NOMO-1 treated with dmso at 0.1 percent for 144 hours (cell line): ENCODE results near the gene ZNF525.
A peak's percentile ranks its signal among the peaks of the same experiment; 100 is the strongest.
"Not testable (repeated sequence)": the region's sequence is repeated elsewhere in the genome, so short reads cannot be mapped to it uniquely, and the experiment has no call there.

Source experiments
- DNase-seq: peaks from one replicate; lab custom pipeline; 2025; ENCODE audit not compliant: unreplicated experiment; lab: John Stamatoyannopoulos, UW

Gene ZNF525

GRCh38 chr19:53365134-53365898 lies at the start of gene ZNF525:
TSS of gene ZNF525 (plus strand) at chr19:53365705. CDS start at chr19:53372282, 6,577 bp downstream.
- DNase-seq, result peak; percentile 91

DNA sequence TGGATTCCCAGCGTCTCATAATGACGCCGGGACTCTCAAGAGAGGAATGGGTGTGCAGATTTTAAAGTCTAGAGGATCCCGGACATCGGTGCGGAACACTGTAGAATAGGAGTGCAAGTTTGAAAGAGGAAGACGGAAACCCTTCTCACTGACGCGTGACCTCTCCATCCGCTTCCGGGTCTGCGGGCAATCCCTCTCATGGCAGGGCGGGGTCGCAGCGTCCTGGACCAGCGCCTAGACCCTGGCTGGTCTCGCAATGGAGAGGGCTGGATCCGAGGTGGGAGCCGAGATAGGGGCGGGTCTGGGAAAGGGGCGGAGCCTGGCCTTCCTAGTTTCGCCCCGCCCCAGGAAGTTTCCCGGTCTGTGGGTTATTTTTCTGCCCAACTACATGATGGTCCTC lies 36.5 kb upstream of the ZNF525 start:
- no peak for DNase-seq

DNA sequence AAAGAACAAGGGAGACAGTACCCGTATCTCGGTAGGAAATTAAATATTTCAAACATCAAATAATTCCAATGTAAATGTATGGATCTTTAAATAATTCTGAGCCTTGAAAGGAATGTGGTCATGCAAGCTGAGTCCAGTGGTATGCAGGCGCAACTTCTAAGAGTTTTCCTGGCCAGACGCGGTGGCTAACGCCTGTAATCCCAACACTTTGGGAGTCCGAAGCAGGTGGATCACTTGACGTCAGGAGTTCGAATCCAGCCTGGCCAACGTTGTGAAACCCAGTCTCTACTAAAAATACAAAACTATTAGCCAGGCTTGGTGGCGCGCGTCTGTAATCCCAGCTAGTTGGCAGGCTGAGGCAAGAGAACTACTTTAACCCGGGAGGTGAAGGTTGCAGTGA lies 33.0 kb upstream of the ZNF525 start:
- DNase-seq, result no peak

DNA sequence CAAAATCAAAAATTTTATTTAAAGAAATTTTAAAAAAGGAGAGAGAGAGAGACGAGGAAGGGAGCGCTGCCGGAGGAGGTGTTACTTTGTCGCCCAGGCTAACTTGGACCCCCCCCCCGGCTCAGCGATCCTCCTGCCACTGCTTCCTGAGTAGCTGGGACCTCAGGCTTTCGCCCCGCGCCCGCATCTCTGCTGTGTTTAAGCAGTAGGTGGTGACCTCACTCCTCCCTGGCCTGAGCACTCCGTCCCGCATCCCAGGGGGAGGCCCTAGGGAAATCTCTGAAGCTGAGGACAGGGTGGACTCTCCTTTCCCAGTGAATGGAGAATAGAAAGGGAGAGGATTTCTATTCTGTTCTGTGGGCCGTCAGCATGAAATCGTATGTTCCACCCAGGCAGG lies 32.4 kb upstream of the ZNF525 start:
- no peak for DNase-seq

DNA sequence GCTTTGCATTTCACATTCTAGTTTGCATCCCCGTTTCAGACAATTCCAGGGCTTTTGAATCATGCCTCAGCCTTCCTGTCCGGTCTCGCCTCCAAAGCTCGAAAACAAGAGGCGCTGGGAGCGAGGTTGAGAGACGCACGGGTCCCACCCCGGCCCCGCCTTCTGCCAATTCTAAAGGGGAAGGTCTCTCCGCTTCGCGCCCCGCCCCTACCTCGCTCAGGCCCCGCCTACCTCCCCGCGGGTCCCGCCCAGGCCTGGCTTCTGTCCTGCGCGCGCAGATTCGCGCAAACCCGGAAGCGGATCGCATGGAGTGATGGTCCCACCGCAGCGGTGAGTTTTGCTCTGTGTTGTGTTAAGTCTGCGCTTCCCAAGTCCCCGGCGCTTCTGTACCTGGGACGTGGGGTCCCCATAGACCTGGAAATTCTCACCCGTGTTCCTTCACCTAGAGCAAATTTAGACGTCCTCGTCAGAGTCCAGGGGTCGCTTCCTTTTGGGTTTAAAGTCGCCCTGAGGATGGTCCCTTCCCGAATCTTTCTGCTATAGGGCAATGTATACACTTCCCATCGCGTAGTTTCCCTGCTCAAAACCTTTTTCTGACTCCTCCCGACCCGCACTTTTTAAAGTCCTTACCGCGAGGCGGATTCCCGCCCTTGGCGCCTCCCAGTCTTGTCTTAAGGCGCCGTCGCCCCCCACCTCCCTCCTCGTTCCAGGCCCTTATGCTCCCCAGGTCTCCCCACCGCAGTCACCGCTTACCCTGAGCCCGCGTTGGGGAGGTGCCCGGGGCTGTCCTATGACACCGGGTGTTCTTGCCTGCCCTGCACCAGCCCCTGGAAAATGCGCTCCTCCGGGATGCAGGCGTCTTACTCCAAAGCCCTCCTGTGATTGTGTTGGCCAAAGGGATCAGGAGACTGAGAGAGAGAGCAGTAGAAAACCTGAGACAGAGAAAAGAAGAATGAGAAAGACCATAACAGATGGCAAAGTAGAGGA lies 31.7 kb upstream of the ZNF525 start, which contains the start of gene ZNF845:
TSS of gene ZNF845 (plus strand) at position 287 of the 987 bp plus-strand sequence. CDS start 7,559 bp downstream, outside the sequence.
- peak; percentile 72 for DNase-seq

DNA sequence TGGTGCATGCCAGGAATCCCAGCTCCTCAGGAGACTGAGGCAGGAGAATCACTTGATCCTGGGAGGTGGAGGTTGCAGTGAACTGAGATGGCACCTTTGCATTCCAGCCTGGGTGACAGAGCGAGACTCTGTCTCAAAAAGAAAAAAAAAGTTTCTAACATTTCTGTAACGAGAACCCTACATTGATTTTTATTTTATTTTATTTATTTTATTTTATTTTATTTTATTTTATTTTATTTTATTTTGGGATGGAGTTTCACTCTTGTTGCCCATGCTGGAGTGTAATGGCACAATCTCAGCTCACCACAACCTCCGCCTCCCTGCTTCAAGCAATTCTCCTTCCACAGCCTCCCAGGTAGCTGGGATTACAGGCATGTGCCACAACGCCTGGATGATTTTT lies 21.1 kb upstream of the ZNF525 start:
- not testable (repeated sequence) for DNase-seq

DNA sequence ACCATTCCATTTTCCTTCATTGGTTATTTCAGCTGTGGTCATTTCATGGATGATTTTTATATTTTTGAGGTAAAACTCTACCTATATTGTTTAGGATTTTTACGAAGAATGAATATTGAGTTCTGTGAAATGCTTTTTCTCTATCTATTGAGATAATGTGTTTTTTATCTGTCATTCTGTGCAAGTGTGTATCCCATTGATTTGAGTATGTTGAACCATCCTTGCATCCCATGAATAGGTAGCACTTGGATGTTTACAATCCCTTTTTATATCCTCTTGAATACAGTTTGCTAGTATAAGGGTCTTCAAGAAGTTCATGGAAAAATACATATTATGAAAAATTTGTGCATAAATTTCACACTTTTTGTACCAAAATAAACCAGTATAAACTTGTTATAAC lies 9.8 kb upstream of the ZNF525 start:
- DNase-seq, result no peak

- no peak for DNase-seq
Observed at GRCh38 chr19:53357821-53358581, 7.5 kb upstream of the ZNF525 start.

DNA sequence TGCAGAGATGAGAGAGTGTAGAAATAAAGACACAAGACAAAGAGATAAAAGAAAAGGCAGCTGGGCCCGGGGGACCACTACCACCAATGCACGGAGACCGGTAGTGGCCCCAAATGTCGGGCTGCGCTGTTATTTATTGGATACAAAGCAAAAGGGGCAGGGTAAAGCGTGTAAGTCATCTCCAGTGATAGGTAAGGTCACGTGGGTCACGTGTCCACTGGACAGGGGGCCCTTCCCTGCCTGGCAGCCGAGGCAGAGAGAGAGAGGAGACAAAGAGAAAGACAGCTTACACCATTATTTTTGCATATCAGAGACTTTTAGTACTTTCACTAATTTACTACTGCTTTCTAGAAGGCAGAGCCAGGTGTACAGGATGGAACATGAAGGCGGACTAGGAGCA lies 5.4 kb upstream of the ZNF525 start:
- DNase-seq, result not testable (repeated sequence)

- peak; percentile 38 for DNase-seq
Observed at GRCh38 chr19:53365899-53366493, 491 bp downstream of the ZNF525 start.

- no peak for DNase-seq
Observed at GRCh38 chr19:53372196-53372595, 6.7 kb downstream of the ZNF525 start.

DNA sequence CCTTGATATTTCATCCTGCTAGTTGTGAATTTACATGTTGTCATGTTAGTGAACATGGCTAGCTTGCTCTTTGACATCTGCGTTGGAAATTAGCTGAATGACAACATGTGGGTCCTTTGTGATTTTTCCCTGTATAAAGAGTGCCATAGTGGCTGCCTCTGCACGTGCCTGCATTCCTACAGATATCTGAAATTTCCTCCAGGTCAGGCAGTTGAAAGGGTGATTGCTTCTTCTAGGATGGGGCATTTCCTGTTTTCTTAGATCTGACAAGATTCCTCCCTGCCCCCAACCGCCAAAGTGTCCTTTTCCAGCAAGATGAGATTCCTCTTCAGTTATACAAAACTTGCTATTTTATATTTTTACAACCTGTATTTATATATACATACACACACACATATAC lies 8.8 kb downstream of the ZNF525 start:
- no peak for DNase-seq

DNA sequence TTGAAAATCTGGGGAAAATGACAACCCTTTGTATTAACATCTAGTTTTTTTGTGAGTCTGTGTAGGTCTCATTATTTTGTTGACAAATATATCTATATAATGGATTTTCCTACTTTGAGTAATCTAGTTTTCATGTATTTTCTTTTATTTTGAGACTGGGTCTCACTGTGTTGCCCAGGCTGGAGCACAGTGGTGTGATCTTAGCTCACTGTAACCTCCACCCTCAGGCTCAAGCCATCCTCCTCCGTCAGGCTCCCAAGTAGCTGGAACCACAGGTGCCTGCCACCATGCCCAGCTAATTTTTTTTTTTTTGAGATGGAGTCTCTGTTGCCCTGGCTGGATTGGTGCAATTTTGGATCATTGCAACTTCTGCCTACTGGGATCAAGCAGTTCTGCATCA lies 9.2 kb downstream of the ZNF525 start:
- DNase-seq, result no peak

DNA sequence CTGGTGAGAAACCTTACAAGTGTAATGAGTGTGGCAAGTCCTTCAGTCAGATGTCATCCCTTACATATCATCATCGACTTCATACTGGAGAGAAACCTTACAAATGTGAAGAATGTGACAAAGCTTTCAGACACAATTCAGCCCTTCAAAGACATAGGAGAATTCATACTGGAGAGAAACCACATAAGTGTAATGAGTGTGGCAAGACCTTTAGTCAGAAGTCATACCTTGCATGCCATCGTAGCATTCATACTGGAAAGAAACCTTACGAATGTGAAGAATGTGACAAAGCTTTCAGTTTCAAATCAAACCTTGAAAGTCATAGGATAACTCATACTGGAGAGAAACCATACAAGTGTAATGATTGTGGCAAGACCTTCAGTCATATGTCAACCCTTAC lies 15.9 kb downstream of the ZNF525 start:
- DNase-seq, result no peak

- no peak for DNase-seq
Observed at GRCh38 chr19:53388168-53388567, 22.7 kb downstream of the ZNF525 start.

DNA sequence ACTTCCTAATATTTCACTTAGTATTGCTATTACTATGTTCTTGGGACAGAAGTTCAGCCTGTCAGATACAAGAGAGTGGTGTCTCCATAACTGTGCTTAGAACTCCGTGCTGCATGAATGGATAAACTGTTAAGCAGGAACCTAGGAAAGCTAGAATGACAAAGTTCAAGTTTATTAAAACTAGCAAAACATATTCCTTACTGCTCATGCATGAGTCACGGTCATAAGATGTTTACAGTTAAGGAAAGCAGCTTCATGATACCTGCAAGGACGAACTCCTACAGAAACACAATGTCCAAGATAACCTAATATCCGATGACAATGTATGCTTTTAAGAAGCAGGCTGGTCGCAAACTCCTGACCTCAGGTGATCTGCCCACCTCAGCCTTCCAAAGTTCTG lies 23.4 kb downstream of the ZNF525 start:
- DNase-seq, result no peak

GRCh38 chr19:53389571-53389970 lies 24.1 kb downstream of the ZNF525 start:
- no peak for DNase-seq

GRCh38 chr19:53389978-53390377 lies 24.5 kb downstream of the ZNF525 start:
- DNase-seq, result no peak

DNA sequence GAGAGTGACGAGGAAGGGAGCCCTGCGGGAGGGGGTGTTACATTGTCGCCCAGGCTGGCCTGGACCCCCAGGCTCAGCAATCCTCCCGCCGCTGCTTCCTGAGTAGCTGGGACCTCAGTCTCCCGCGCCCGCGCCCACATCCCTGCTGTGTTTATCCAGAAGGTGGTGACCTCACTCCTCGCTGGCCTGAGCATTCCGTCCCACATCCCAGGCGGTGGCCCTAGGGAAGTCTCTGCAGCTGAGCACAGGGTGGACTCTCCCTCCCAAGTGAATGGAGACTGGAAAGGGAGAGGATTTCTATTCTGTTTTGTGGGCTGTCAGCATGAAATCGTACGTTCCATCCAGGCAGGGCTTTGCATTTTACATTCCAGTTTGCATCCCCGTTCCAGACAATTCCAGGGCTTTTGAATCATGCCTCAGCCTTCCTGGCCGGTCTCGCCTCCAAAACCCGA lies 29.0 kb downstream of the ZNF525 start:
- no peak for DNase-seq

DNA sequence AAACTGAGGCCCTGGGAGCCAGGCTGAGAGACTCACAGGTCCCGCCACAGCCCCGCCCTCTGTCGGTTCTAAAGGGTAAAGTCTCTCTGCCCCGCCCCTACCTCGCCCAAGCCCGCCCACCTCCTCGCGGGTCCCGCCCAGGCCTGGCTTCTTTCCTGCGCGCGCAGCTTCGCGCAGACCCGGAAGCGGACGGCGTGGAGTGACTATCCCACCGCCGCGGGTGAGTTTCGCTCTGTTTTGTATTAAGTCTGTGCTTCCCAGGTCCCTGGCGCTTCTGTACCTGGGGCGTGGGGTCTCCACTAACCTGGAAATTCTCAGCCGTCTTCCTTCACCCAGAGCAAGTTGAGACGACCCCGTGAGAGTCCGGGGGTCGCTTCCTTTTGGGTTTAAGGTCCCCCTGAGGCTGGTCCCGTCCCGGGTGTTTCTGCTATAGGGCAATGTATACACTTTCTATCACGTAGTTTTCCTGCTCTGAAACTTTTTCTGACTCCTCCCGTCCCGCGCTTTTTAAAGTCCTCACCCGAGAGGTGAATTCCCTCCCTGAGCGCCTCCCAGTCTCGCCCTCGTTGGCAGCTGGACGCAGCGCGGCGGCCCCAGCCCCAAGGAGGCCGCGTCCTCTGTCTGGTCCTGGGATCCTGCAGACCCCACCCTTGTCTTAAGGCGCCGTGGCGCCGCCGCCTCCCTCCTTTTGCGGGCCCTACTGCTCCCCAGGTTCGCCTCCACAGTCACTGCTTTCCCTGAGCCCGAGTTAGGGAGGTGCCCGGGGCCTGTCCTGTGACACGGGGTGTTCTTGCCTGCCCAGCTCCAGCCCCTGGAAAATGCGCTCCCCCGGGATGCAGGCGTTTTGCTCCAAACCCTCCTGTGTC lies 29.7 kb downstream of the ZNF525 start, which contains the start of gene ZNF765:
TSS of gene ZNF765 (plus strand) at position 176 of the 866 bp plus-strand sequence. CDS start 2,867 bp downstream, outside the sequence.
- peak; percentile 75 for DNase-seq
